Keratinocyte (primary cell): ENCODE measurements around the gene PARD6G. TPM values are rescaled to one million over a fixed set of nuclear protein-coding genes. Genes with fewer than 3 reads are reported as not detected.

Experiments
- DNase-seq: peaks from one replicate; pipeline ENCODE4 v3.0.0-alpha.2; 2011; ENCODE audit warnings: low read depth, missing footprints, low spot score
- FAIRE-seq: peaks from 2 replicates; lab custom pipeline; 2011; peaks lifted over from hg19 to GRCh38; lab: Jason Lieb, UNC
- H2AFZ ChIP-seq: 2 replicates; pipeline ENCODE4 v1.6.0; 2012; ENCODE audit warnings: low read length, control low read depth, inconsistent platforms; ENCODE audit not compliant: control insufficient read depth
- H3K27ac ChIP-seq: 2 replicates; pipeline ENCODE4 v1.5.1; 2011; ENCODE audit warnings: low read length; ENCODE audit not compliant: control insufficient read depth, insufficient read depth
- H3K27me3 ChIP-seq: 3 replicates; pipeline ENCODE4 v1.6.0; 2011; ENCODE audit warnings: low read length; ENCODE audit not compliant: control insufficient read depth, insufficient read depth; ENCODE audit errors: extremely low read depth
- H3K36me3 ChIP-seq, 2 experiments: 2 replicates in 1 of 2; 3 replicates in 1 of 2; pipeline ENCODE4 v1.5.1; 2011; ENCODE audit warnings: low read length in 2 of 2, mild to moderate bottlenecking in 1 of 2; ENCODE audit not compliant: control insufficient read depth in 2 of 2, insufficient read depth in 2 of 2; ENCODE audit errors: extremely low read depth in 1 of 2
- H3K4me1 ChIP-seq: 3 replicates; pipeline ENCODE4 v1.5.1; 2011; ENCODE audit warnings: low read length; ENCODE audit not compliant: control insufficient read depth, insufficient read depth; ENCODE audit errors: extremely low read depth
- H3K4me2 ChIP-seq: 3 replicates; pipeline ENCODE4 v1.6.0; 2011; ENCODE audit warnings: low read depth, low read length; ENCODE audit not compliant: control insufficient read depth, insufficient read depth; ENCODE audit errors: extremely low read depth
- H3K4me3 ChIP-seq, 3 experiments: fragments of 200-600 bp in 1 of 3; sonication (generic) in 1 of 3; 2 replicates in 2 of 3; 3 replicates in 1 of 3; pipeline ENCODE4 v1.5.1; 2011 to 2016; ENCODE audit warnings: low read length in 3 of 3, mild to moderate bottlenecking in 3 of 3, control low read depth in 2 of 3, inconsistent platforms in 1 of 3, low read depth in 1 of 3, mixed read lengths in 1 of 3, mixed run types in 1 of 3, moderate library complexity in 1 of 3; ENCODE audit not compliant: control insufficient read depth in 2 of 3, insufficient read depth in 2 of 3; ENCODE audit errors: extremely low read depth in 1 of 3
- H3K79me2 ChIP-seq: 2 replicates; pipeline ENCODE4 v1.6.0; 2012; ENCODE audit warnings: low read length; ENCODE audit not compliant: control insufficient read depth, insufficient read depth
- H3K9ac ChIP-seq: 3 replicates; pipeline ENCODE4 v1.6.0; 2011; ENCODE audit warnings: low read length; ENCODE audit not compliant: control insufficient read depth, insufficient read depth; ENCODE audit errors: extremely low read depth
- H3K9me1 ChIP-seq: 3 replicates; pipeline ENCODE4 v1.6.0; 2011; ENCODE audit warnings: low read length; ENCODE audit not compliant: control insufficient read depth, insufficient read depth; ENCODE audit errors: extremely low read depth
- H3K9me3 ChIP-seq: 2 replicates; pipeline ENCODE4 v1.5.1; 2012; ENCODE audit warnings: low read depth, low read length; ENCODE audit not compliant: control insufficient read depth
- H4K20me1 ChIP-seq: 3 replicates; pipeline ENCODE4 v1.6.0; 2011; ENCODE audit warnings: low read length; ENCODE audit not compliant: control insufficient read depth, insufficient read depth; ENCODE audit errors: extremely low read depth
- EZH2 ChIP-seq: IDR thresholded peaks from one replicate; pipeline ENCODE4 v1.6.1; 2012; ENCODE audit warnings: inconsistent platforms, mild to moderate bottlenecking, low read length, moderate library complexity
- dilution Hi-C: fragments of 300-500 bp; cut with MboI; formaldehyde crosslinking; loops from one replicate; pipeline ENCODE4 v1.7.0; 2020; ENCODE audit warnings: low sequenced_read_pairs; ENCODE audit not compliant: extremely low pct_ligation_motif_present
- polyA plus RNA-seq, 5 experiments: library from polyadenylated mRNA; depleted of rRNA in 3 of 5; stranded (reverse) in 3 of 5; stranded (forward) in 1 of 5; unstranded in 1 of 5; fragments of >200 nt; gene quantifications; 1 replicate in 1 of 5; 2 replicates in 3 of 5; 3 replicates in 1 of 5; pipeline versions ENCODE4 v1.2.1 to v1.2.3, GENCODE V29; 2011 to 2012; ENCODE audit warnings: missing spikeins in 2 of 5, low read depth in 1 of 5, low replicate concordance in 1 of 5
- TF ChIP-seq, protein P1 (sequence below), 3 experiments: IDR thresholded peaks in 1 of 3; conservative IDR thresholded peaks in 1 of 3; optimal IDR thresholded peaks in 1 of 3; 2 replicates in 2 of 3; 3 replicates in 1 of 3; pipeline versions ENCODE3 to v1.5.1; 2011; ENCODE audit warnings: low read length in 3 of 3, mild to moderate bottlenecking in 3 of 3, moderate library complexity in 2 of 3, control low read depth in 1 of 3, inconsistent platforms in 1 of 3; ENCODE audit not compliant: insufficient read depth in 2 of 3; ENCODE audit errors: extremely low read depth in 1 of 3

The PARD6G gene
- polyA plus RNA-seq, 1 donor (not counting 4 experiments of a cell fraction or from before 2014, with no cell fraction given): 21.3 TPM

DNA sequence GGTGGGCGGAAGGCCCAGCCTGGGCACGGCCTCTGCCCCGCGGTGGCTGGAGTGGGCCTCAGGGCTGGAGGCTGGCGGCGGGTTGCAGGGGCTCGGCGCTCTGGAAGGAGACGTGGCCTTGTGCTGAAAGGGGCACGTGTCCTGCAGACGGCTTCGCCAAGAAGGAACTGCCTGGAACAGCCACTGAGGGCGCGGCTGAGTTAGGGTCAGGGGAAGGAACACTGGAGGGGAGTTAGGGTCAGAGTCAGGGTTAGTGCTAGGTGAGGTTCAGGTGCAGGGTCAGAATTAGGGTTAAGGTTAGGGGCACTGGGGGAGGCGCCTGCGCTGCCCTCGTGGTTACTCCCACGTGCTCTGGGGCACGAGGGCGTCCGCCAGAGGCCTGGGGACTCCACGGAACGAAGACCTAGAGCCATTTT is 139.2 kb downstream of the PARD6G start:
- Histone ChIP-seq H3K4me2 (no peak overlapping the region), H3K9me1 (no peaks in the 10 kb centered on the region), H3K36me3 (no peaks in the 10 kb centered on the region), H3K4me1 (peaks cover 12% of the 10 kb centered on the region), H3K27me3 (no peaks in the 10 kb centered on the region), H3K4me3 (no peak overlapping the region), H3K9ac (no peak overlapping the region), H2AFZ (no peak overlapping the region), H3K79me2 (peaks cover 36% of the 10 kb centered on the region), H4K20me1 (peaks cover 12% of the 10 kb centered on the region), H3K27ac (no peak overlapping the region), H3K9me3 (no peaks in the 10 kb centered on the region)
- dilution Hi-C loops: no loop called here
- no peak for TF ChIP-seq EZH2
- TF ChIP-seq, protein P1, sequence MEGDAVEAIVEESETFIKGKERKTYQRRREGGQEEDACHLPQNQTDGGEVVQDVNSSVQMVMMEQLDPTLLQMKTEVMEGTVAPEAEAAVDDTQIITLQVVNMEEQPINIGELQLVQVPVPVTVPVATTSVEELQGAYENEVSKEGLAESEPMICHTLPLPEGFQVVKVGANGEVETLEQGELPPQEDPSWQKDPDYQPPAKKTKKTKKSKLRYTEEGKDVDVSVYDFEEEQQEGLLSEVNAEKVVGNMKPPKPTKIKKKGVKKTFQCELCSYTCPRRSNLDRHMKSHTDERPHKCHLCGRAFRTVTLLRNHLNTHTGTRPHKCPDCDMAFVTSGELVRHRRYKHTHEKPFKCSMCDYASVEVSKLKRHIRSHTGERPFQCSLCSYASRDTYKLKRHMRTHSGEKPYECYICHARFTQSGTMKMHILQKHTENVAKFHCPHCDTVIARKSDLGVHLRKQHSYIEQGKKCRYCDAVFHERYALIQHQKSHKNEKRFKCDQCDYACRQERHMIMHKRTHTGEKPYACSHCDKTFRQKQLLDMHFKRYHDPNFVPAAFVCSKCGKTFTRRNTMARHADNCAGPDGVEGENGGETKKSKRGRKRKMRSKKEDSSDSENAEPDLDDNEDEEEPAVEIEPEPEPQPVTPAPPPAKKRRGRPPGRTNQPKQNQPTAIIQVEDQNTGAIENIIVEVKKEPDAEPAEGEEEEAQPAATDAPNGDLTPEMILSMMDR (optimal IDR thresholded peaks at IDR 0.05 in 1 of 3, IDR thresholded peaks at IDR 0.05 in 1 of 3, conservative IDR thresholded peaks at IDR 0.05 in 1 of 3; ENCODE audit: extremely low read depth in 1 of 3, insufficient read depth in 2 of 3, low read length in 3 of 3): no peak
- DNase-seq: no peak
- no peak for FAIRE-seq

DNA sequence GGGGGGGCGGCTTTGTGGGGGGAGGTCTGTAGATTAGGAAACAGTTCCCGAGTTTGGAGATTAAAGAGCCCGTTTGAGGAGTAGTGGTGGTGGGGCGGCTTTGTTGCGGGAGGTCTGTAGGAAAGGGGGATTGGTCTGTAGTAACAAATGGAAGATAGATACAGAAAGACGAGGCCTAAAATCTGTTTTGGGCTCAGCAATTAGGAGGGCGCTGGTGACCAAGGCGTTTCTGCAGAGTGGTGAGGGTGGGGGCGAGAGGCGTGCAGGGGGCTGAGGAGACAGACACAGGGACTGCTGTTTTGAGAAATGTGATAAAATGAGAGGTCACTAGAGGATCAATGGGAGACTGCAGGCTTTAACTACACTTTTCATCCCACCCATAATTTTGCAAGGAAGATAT is 139.9 kb downstream of the PARD6G start:
- Histone ChIP-seq H3K4me2 (no peak overlapping the region), H3K4me3 (no peak overlapping the region), H3K9me3 (no peaks in the 10 kb centered on the region), H3K27ac (no peak overlapping the region), H2AFZ (no peak overlapping the region), H3K27me3 (no peaks in the 10 kb centered on the region), H3K9me1 (no peaks in the 10 kb centered on the region), H4K20me1 (peaks cover 12% of the 10 kb centered on the region), H3K4me1 (peaks cover 10% of the 10 kb centered on the region), H3K9ac (no peak overlapping the region), H3K36me3 (no peaks in the 10 kb centered on the region), H3K79me2 (peaks cover 29% of the 10 kb centered on the region)
- dilution Hi-C loops: no loop called here
- DNase-seq: no peak
- TF ChIP-seq EZH2: no peak
- TF ChIP-seq, protein P1 (optimal IDR thresholded peaks at IDR 0.05 in 1 of 3, IDR thresholded peaks at IDR 0.05 in 1 of 3, conservative IDR thresholded peaks at IDR 0.05 in 1 of 3; ENCODE audit: extremely low read depth in 1 of 3, insufficient read depth in 2 of 3, low read length in 3 of 3): no peak
- FAIRE-seq: no peak

Other genes with a start within 250 kb of the PARD6G start
- 20.0 to 31.1 TPM (median 30.7 TPM) in 3 replicates for gene RBFA, start 213.1 kb downstream of the PARD6G start, polyA plus RNA-seq
- 7.7 to 11.7 TPM (median 11.3 TPM) in 3 replicates for gene ADNP2, start 138.3 kb downstream of the PARD6G start, polyA plus RNA-seq